ENCODE measurements around the gene DNM3. TPM values are rescaled to one million over a fixed set of nuclear protein-coding genes. Genes with fewer than 3 reads are reported as not detected.

DNM3 gene
- total and polyA plus RNA-seq, 2 of the 8 experiments (the other 6 are each of a cell fraction or from before 2014, with no cell fraction given) = 2.0 to 8.5 TPM

GRCh38 chr1:172155766-172156165, 314.5 kb downstream of the DNM3 start (continued):
- TF ChIP-seq BCL11A (IDR thresholded peaks at IDR 0.05; ENCODE audit: low read depth in 2 of 2, low read length in 2 of 2) = no peak
- TF ChIP-seq TCF12 (IDR thresholded peaks at IDR 0.05; ENCODE audit: low read depth, low read length) = no peak
- TF ChIP-seq ATF2 (IDR thresholded peaks at IDR 0.05; ENCODE audit: low read length) = no peak

All from H1 (cell line).